Thyroid gland (tissue), 4 donors: ENCODE results near the gene ATXN7L1. TPM values are rescaled to one million over a fixed set of nuclear protein-coding genes. Genes with fewer than 3 reads are reported as not detected.

Source experiments
- DNase-seq, 2 donors: peaks; one replicate each; pipeline ENCODE4 v3.0.0-alpha.2; 2019
- H3K27ac ChIP-seq, 3 donors: fragments of 200-600 bp; sonication (generic); 1 replicate in 2 of 3; 2 replicates in 1 of 3; pipeline ENCODE4 v1.5.1; 2016 to 2019; ENCODE audit warnings: mild to moderate bottlenecking in 1 of 3, moderate library complexity in 1 of 3
- H3K27me3 ChIP-seq: fragments of 200-600 bp; sonication (generic); one replicate; pipeline ENCODE4 v1.5.1; 2019
- H3K36me3 ChIP-seq, 2 donors: fragments of 200-600 bp; sonication (generic); one replicate each; pipeline ENCODE4 v1.5.1; 2016 to 2019
- H3K4me1 ChIP-seq, 2 donors: fragments of 200-600 bp; sonication (generic); one replicate each; pipeline ENCODE4 v1.5.1; 2017 to 2019
- H3K4me3 ChIP-seq, 3 donors: fragments of 200-600 bp; sonication (generic); replicated peaks in 1 of 3; 1 replicate in 2 of 3; 2 replicates in 1 of 3; pipeline ENCODE4 v1.5.1; 2016; ENCODE audit warnings: mild to moderate bottlenecking in 1 of 3
- H3K9me3 ChIP-seq: fragments of 200-600 bp; sonication (generic); one replicate; pipeline ENCODE4 v1.5.1; 2017
- POLR2A ChIP-seq, 2 donors: fragments of 450-650 bp; IDR thresholded peaks; one replicate each; pipeline ENCODE4 v1.6.1; 2017; ENCODE audit warnings: antibody characterized with exemption in 2 of 2, mild to moderate bottlenecking in 2 of 2, moderate library complexity in 1 of 2
- WGBS, 2 donors: methylation state at CpG; one replicate each; pipeline ENCODE4 v1.1.5; 2017; 5-methylcytosine and 5-hydroxymethylcytosine counted together
- intact Hi-C: fragments of 100-400 bp; cut with DNase I; formaldehyde crosslinking; loops from one replicate; pipeline ENCODE4 v1.15.1; 2023
- total RNA-seq, 4 donors: library from RNA; depleted of rRNA; stranded (reverse); fragments of >200 nt; gene quantifications; one replicate each; pipeline ENCODE4 v1.2.3, GENCODE V29; 2016
- TF ChIP-seq, protein P1 (sequence below), 6 experiments: fragments of 200-600 bp in 3 of 6; fragments of 450-650 bp in 3 of 6; sonication (generic) in 3 of 6; IDR thresholded peaks; one replicate each; pipeline ENCODE4 v1.5.1; 2016 to 2019; ENCODE audit warnings: antibody characterized with exemption in 6 of 6, mild to moderate bottlenecking in 2 of 6, inconsistent platforms in 1 of 6, moderate library complexity in 1 of 6

ATXN7L1 gene
- total RNA-seq, 4 donors from 2014 or later, result 21.8 to 24.4 (median 22.8) TPM

DNA sequence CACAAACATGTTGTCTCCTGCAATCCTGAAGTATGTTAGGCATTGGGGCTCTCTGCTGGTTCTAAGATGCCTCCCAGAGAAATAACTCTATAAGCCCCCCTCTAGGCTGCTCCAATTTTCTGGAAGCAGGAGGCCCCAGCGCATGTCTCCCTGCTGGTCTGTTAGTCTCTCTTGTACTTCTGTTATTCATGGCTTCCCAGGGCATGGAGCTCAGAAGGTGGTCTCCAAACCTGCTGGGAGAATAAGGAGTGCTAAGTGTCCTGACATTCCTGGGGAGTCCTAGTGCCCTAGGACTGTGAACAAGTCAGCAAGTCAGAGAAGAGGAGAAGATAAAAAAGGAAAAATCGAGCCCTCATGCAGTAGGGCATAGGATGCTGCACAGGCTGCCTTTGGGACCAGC lies 224.6 kb downstream of the ATXN7L1 start:
- no peak overlapping the region for H3K4me3 ChIP-seq
- 89 to 95% methylated on average over 2 of the region's 2 CpGs for WGBS, 2 donors
- no peaks in the 10 kb centered on the region for H3K36me3 ChIP-seq
- H3K4me1 ChIP-seq, result peaks cover 39 to 55% of the 10 kb centered on the region in 2 donors
- H3K9me3 ChIP-seq, result no peaks in the 10 kb centered on the region
- TF ChIP-seq, protein P1, sequence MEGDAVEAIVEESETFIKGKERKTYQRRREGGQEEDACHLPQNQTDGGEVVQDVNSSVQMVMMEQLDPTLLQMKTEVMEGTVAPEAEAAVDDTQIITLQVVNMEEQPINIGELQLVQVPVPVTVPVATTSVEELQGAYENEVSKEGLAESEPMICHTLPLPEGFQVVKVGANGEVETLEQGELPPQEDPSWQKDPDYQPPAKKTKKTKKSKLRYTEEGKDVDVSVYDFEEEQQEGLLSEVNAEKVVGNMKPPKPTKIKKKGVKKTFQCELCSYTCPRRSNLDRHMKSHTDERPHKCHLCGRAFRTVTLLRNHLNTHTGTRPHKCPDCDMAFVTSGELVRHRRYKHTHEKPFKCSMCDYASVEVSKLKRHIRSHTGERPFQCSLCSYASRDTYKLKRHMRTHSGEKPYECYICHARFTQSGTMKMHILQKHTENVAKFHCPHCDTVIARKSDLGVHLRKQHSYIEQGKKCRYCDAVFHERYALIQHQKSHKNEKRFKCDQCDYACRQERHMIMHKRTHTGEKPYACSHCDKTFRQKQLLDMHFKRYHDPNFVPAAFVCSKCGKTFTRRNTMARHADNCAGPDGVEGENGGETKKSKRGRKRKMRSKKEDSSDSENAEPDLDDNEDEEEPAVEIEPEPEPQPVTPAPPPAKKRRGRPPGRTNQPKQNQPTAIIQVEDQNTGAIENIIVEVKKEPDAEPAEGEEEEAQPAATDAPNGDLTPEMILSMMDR (IDR thresholded peaks at IDR 0.05), result no peak
- TF ChIP-seq POLR2A (IDR thresholded peaks at IDR 0.05), result no peak
- no peak for DNase-seq
- H3K27me3 ChIP-seq, result no peaks in the 10 kb centered on the region
- no peak overlapping the region for H3K27ac ChIP-seq
- intact Hi-C loops, result loop anchor here (5.0 to 10.0 kb wide), 4 partner anchors 93 to 391 kb away; partner anchors contain the start of gene ATXN7L1

DNA sequence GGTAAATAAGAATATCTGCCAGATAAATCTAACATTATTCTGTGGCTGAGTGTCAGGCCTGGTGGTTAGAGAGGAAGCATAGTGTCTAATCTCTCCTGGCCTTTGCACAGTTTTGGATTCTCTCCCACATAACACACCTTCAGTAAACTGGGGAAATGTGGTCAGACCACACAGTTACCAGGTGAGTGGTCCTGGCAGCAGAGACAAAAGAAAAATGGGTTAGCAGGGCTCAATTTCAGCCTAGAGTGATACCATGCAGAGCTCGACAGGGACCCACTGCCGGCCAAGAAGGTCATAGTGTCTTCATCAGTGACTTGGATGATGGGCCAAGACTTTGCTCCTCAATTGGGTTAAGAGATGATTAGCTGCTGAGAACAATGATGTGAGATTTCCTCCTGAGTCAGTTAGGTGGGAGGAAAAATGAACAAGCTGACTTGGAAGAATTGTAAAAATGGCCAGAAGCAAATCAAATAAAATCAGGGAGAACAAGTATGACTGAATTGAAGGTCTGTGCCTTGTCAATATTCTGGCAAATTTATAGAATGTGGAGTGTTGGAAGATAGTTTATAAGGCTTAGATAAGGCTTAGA lies 225.9 kb downstream of the ATXN7L1 start:
- Histone ChIP-seq H3K9me3 (no peaks in the 10 kb centered on the region), H3K4me1 (peaks cover 27 to 43% of the 10 kb centered on the region in 2 donors), H3K27me3 (no peaks in the 10 kb centered on the region), H3K36me3 (no peaks in the 10 kb centered on the region), H3K4me3 (no peak overlapping the region), H3K27ac (peak overlapping the region in 1 of 3 donors; percentile 44)
- WGBS, 2 donors, result 91 to 95% methylated on average over 2 of the region's 2 CpGs
- TF ChIP-seq, protein P1 (IDR thresholded peaks at IDR 0.05), result no peak
- TF ChIP-seq POLR2A (IDR thresholded peaks at IDR 0.05), result no peak
- intact Hi-C loops, result loop anchor here (5.0 to 10.0 kb wide), 4 partner anchors 94 to 392 kb away; partner anchors contain the start of gene ATXN7L1
- DNase-seq, result no peak

DNA sequence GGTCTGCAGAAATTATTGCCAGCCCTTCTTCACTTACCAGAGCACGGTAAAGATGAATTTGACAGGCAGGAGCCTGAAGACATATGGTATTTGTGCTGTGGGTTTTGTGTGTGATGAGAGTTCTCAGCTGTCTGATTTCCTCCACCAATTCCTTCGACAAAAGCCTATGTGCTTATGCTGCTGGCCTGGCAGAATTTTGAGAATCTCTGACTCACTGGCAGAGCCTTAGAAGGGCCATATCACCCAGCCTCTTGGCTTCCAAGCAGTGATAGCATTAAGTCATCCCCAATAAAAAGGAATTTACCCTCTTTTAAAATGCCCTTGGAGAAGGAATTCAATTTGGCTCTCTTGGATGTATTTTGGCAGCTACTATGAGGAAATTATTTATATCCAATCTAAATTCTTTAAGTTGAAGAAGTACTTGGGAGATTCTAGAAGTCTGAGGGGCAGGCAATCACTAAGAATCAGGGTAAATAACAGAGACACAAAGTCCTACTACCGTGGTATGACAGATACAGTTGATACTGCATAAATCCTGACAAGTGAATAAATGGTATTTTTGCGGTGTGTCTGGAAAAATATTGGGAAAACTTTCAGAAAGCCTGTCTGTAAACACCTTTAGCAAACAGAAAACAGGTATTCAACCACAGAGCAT lies 226.5 kb downstream of the ATXN7L1 start:
- Histone ChIP-seq H3K36me3 (no peaks in the 10 kb centered on the region), H3K27ac (peak overlapping the region in 2 of 3 donors; percentile 20 to 44), H3K27me3 (no peaks in the 10 kb centered on the region), H3K9me3 (no peaks in the 10 kb centered on the region), H3K4me1 (peaks cover 23 to 37% of the 10 kb centered on the region in 2 donors), H3K4me3 (no peak overlapping the region)
- intact Hi-C loops, result loop anchor here (5.0 to 10.0 kb wide), 4 partner anchors 95 to 392 kb away; partner anchors contain the start of gene ATXN7L1
- no peak for TF ChIP-seq POLR2A (IDR thresholded peaks at IDR 0.05)
- TF ChIP-seq, protein P1 (IDR thresholded peaks at IDR 0.05), result no peak
- WGBS, 2 donors, result 89% methylated on average over 4 of the region's 4 CpGs
- no peak for DNase-seq

DNA sequence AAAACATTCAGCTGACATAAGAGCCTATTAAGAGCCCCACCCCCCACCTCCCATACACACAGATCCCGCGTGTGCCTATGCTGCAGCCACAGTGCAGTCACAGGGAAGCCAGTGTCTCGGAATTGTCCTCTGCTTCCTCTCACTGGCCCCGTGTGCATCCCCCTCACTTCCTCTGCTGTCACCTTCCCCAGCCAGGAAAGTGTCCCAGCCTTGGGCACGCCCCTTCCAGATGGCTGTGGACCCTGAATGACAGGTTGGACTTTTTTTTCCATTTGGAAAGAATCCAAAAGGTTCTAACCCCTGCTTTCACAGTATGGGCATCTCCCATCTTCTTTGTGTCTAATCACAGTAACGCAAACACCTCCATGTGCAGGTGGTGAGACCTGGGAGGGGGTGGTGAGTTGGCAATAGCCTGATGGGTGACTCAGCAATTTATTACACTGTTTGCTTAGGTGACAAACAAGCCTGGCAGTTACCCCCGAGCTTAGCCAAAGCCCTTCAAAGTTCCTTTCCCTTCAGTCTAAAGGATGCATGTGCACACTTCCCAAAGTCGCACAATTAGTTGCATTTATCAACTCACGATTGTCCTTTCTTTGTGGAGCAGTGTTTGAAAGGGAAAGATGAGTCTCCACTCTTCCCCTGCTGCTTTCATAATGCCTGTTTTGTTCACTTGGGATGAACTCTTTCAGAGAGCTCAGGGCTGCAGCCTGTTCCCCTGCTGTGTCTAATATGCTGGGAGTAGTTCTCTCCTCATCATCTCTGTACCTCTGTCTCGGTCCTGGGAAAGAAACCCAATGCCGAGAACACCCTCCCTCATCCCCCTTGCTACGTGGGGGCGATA lies 227.6 kb downstream of the ATXN7L1 start:
- intact Hi-C loops, result no loop called here
- Histone ChIP-seq H3K4me3 (no peak overlapping the region), H3K36me3 (no peaks in the 10 kb centered on the region), H3K27ac (peak overlapping the region in 1 of 3 donors; percentile 44), H3K9me3 (no peaks in the 10 kb centered on the region), H3K27me3 (no peaks in the 10 kb centered on the region), H3K4me1 (peaks cover 23 to 36% of the 10 kb centered on the region in 2 donors)
- TF ChIP-seq, protein P1 (IDR thresholded peaks at IDR 0.05), result no peak
- TF ChIP-seq POLR2A (IDR thresholded peaks at IDR 0.05), result no peak
- WGBS, 2 donors, result 58 to 61% methylated on average over 13 of the region's 13 CpGs
- peak; percentile 71 to 72 for DNase-seq
